Fibroblast of mammary gland (primary cell): ENCODE data around the gene CACNG7.

Experiments
- DNase-seq: peaks from one replicate; pipeline ENCODE4 v3.0.0-alpha.2; 2010; ENCODE audit warnings: low read depth
- H3K4me3 ChIP-seq: 2 replicates; pipeline ENCODE4 v1.5.1; 2011; ENCODE audit warnings: low read depth, mild to moderate bottlenecking, low read length, moderate library complexity; ENCODE audit not compliant: control insufficient read depth
- TF ChIP-seq, protein P1 (sequence below): conservative IDR thresholded peaks from 2 replicates; pipeline ENCODE4 v1.5.1; 2011; ENCODE audit warnings: low read depth, low read length, inconsistent platforms; ENCODE audit not compliant: control insufficient read depth, insufficient read depth

CACNG7 gene

DNA sequence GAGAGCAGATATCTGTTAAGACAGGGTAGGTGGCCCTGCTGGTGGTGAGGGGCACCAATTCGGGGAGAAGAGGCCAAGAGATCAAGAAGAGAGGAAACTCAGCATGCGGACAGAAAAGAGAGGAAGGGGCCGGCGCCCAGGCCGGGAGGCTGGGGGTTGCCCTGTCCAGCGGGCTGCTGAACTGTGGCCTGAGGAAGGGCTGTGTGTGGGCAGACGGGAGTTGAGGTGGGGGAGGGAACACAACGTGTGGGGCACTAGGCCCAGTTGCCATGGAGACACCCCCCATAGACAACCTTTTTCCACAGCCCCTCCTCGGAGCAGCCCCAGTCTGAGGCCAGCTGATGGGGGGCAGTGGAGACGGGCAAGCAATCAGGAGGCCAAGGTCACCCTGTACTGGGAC lies 51.1 kb downstream of the CACNG7 start:
- no peak for DNase-seq
- no peak overlapping the region for H3K4me3 ChIP-seq
- TF ChIP-seq, protein P1, sequence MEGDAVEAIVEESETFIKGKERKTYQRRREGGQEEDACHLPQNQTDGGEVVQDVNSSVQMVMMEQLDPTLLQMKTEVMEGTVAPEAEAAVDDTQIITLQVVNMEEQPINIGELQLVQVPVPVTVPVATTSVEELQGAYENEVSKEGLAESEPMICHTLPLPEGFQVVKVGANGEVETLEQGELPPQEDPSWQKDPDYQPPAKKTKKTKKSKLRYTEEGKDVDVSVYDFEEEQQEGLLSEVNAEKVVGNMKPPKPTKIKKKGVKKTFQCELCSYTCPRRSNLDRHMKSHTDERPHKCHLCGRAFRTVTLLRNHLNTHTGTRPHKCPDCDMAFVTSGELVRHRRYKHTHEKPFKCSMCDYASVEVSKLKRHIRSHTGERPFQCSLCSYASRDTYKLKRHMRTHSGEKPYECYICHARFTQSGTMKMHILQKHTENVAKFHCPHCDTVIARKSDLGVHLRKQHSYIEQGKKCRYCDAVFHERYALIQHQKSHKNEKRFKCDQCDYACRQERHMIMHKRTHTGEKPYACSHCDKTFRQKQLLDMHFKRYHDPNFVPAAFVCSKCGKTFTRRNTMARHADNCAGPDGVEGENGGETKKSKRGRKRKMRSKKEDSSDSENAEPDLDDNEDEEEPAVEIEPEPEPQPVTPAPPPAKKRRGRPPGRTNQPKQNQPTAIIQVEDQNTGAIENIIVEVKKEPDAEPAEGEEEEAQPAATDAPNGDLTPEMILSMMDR: no peak

GRCh38 chr19:53960886-53961285 lies 51.8 kb downstream of the CACNG7 start:
- no peak for DNase-seq
- no peak overlapping the region for H3K4me3 ChIP-seq
- TF ChIP-seq, protein P1: no peak

DNA sequence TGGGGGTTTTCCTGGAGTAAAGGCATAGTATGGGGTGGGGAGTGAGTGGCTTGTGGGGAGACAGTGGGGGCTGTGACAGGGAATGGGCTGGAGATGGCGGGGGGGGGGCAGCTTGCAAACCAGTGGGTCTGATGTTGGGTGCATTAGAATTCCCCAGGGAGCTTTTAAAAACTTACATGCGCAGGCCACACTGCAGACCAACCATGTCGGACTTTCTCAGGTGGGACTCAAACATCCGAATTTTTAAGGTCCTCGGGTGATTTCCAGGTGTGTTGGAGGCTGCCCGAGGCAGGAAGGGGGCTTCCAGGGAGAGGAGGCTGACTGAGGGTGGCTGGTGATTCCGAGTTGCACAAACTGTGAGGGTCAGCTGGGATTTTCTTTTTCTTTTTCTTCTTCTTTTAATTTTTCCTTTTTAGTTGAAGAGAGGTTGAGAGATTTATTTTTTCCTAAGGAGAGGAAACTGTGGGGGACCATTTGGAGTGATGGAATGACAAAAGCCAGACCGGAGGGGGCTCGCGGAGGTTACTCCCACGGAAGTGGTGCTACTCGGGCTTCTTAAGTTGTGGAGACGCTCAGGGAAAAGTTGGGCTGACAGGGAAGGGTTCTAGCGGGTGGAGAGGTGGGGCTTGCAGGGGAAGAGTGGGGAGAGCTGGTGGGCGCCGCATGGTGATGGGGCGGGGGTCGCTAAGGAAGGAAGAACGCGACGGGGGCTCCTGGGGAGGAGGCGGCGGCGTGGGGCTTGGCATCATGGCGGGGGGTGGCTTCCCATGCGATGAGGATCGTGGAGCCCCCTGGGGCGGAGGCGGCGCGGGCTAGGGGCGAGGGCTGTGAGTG lies 52.7 kb downstream of the CACNG7 start:
- DNase-seq: no peak
- TF ChIP-seq, protein P1: no peak
- H3K4me3 ChIP-seq: no peak overlapping the region

GRCh38 chr19:53962887-53963431 lies 53.9 kb downstream of the CACNG7 start, which contains the start of gene CACNG8:
CACNG8 (plus strand) TSS chr19:53962937.
- no peak within 1 kb of the TSS for H3K4me3 ChIP-seq
- no peak for DNase-seq
- TF ChIP-seq, protein P1: no peak

GRCh38 chr19:53965091-53965490 lies 56.0 kb downstream of the CACNG7 start:
- TF ChIP-seq, protein P1: no peak
- DNase-seq: no peak
- H3K4me3 ChIP-seq: no peak overlapping the region

- no peak overlapping the region for H3K4me3 ChIP-seq
- DNase-seq: no peak
- TF ChIP-seq, protein P1: no peak
Measured at GRCh38 chr19:53966931-53967330, 57.9 kb downstream of the CACNG7 start.

GRCh38 chr19:53969366-53969765 lies 60.3 kb downstream of the CACNG7 start:
- no peak overlapping the region for H3K4me3 ChIP-seq
- TF ChIP-seq, protein P1: no peak

More at GRCh38 chr19:53969366-53969765, 60.3 kb downstream of the CACNG7 start:
- DNase-seq: no peak
